IPS-11a (cell line): ENCODE measurements around the gene BTBD19.
"Not testable (repeated sequence)": the region's sequence is repeated elsewhere in the genome, so short reads cannot be mapped to it uniquely, and the experiment has no call there.

Source experiments
- H3K4me3 ChIP-seq: one replicate; pipeline ENCODE4 v1.5.1; 2013; ENCODE audit warnings: low read depth, low read length, control low read depth

The BTBD19 gene

DNA sequence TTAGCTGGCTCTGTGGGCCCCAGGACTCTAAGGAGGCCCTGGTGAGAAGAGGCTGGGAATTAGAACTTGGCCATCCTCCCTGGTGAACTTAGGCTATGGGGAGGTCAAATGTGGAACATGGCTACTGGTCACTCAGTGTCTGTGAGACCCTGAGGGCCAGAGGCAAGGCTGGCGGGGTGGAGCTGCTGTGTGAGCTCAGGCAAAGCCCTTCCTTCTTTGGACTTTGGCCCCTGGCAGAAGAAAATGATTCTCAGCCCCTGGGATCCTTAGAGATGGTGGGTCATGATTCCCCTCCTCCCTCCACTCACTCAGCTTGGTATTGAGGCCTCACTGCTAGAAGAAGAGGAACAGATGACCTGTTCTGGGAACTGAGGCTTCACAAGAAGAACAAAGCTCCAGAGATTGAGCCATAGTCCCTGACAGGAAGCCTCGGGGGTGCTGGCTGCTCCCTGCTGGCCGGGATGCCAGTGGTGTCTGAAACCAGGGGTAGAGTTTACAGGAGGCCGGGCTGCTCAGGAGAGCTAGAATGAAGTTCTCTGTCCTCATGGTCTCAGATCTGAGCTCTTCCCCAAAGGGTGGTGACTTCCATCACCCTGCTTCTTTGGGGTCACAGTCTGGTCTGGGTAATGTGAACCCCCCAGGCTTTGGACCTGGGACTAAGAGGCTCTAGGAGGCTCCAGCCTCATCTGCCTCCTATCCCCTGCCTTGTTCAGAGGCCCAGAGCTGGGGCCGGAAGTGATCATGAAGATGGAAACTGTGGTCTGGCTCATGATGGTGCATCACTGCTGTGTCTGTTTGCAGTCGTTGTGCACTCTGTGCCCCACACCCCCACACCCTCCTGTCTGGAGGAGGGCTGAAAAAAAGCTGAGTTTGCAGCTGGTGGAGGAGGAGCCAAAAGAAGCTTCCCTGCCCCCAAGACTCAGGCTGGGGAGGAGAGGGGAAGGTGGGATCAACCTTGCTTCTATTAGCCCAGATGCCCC is 905 bp downstream of the BTBD19 start:
- H3K4me3 ChIP-seq, result no peak overlapping the region

DNA sequence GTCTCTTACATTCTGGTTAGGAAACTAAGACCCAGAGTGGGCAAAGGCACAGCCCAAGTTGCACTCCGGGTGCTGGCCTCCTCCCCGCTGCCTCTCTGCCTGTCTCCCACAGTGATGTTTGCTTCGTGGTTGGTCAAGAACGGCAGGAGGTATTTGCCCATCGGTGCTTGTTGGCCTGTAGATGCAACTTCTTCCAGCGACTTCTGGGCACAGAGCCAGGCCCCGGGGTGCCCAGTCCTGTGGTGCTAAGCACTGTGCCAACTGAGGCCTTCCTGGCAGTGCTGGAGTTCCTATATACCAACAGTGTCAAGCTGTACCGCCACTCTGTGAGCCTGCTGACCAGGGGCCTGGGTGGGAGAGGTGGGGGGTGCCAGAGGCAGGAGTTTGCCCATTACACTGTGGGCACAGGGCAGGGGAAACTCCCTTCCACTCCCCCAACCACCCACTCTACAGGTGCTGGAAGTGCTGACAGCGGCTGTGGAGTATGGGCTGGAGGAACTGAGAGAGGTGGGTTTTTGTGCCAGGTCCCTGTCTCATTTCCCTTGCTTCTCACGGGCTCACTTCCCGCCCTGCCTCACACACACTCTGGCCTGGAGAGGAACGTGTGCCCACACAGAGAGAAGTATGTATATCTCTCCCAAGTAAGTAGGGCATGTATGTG is 1.9 kb downstream of the BTBD19 start:
- H3K4me3 ChIP-seq, result no peak overlapping the region

DNA sequence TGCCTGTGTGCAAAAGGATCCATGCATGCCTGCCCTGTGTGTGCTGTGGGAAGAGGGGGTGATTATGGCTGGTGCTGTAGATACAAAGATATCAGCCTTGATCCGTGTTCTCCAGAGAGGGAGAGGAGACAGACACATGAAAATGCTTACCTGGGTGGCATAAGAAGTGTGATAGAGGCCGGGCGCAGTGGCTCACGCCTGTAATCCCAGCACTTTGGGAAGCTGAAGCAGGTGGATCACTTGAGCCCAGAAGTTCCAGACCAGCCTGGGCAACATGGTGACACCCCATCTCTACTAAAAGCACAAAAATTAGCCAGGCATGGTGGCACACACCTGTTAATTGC is 2.4 kb downstream of the BTBD19 start:
- H3K4me3 ChIP-seq, result not testable (repeated sequence)

DNA sequence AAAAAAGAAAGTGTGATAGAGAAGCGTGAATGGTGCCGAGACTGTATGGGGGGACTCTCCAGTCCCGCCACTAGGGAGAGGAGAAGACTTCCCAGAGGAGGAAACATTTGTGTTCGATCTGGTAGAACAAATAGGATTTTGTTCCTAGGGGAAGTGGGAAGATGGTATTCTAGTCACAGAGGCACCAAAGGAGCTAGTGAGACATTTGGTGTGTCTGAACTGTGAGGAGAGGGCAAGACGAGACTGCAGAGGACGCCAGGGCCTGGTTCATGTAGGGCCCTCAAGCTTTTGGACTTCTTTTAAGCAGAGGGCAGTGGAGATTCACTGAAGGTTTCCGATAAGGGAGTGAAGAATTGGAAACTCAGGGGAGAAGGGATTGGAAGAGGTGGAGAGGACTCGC is 2.9 kb downstream of the BTBD19 start:
- H3K4me3 ChIP-seq, result no peak overlapping the region

DNA sequence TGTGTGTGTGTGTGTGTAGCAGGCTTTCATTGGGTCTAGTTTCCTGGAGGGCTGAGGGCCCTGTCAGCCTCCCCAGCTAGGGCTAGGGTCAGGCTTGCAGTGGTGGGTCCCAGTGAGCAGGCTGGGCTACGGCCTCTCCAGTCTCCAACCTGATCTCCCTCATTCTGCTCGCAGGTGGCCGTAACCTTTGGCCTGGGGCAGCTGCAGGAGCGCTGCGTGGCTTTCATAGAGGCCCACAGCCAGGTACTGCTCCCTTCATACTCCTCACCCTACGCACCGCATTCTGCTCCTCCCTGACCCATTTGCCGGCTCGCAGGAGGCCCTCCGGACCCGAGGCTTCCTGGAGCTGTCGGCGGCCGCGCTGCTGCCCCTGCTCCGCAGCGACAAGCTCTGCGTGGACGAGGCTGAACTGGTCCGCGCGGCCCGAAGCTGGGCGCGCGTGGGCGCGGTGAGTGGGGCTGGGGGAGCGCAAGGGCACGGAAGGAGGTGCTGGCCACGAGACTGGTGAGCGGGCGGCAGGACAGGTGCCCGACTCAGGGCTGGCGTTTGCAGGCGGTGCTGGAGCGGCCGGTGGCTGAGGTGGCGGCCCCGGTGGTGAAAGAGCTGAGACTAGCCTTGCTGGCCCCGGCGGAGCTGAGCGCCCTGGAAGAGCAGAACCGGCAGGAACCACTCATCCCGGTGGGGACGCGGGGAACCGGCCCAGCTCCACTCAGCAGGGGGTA is 4.7 kb downstream of the BTBD19 start:
- no peak overlapping the region for H3K4me3 ChIP-seq

DNA sequence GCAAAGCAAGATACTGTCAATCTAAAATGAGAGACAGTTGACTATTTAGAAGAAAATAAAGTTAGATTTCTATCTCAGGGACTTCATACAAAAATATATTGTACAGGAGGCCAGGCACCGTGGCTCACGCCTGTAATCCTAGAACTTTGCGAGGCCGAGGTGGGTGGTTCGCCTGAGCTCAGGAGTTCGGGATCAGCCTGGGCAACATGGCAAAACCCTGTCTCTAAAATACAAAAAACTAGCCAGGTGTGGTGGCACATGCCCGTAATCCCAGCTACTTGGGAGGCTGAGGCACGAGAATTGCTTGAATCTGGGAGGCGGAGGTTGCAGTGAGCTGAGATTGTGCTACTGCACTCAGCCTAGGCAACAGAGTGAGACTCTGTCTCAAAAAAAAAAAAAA is 7.6 kb downstream of the BTBD19 start:
- not testable (repeated sequence) for H3K4me3 ChIP-seq

DNA sequence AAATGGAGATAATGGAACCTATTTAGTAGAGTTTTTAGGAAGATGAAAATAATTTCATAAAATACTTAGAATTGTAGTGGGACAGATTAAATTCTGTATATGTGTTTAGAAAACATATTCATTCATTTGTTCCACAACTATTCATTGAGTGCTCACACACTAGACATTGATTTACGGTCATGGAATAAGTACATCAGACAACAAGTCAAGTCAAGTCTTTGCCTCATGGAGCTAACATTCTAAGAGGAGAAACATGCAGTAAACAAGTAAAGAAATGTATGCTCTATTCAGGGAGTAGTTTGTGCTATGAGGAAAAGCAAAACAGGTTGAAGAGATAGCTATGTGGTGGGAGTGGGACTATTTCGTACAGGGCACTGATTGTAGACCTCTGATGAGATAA is 9.0 kb downstream of the BTBD19 start:
- H3K4me3 ChIP-seq, result no peak overlapping the region

DNA sequence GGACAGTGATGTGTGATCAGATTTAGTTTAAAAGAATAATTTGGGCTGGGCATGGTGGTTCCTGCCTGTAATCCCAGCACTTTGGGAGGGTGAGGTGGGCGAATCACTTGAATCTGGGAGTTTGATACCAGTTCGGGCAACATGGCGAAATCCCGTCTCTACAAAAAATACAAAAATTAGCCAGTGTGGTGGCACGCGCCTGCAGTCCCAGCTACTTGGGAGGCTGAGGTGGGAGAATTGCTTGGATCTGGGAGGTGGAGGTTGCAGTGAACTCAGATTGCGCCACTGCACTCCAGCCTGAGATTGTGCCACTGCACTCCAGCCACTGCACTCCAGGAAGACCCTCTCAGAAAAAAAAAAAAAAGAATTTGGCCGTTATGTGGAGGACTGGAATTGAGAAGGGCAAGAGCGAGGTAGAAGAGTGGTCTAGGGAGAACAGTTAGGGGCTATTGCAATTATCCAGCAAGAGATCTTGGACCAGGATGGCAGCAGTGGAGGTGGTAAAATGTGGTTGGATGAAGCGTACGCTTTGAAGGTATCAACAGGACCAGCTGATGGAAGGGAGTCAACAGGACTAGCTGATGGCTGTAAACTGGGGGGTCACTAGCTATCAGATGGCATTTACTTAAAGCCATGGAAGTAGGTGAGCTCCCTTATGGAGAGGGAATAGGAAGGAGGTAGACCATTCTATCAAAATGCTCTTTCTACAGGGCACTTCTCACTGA is 9.6 kb downstream of the BTBD19 start:
- no peak overlapping the region for H3K4me3 ChIP-seq

DNA sequence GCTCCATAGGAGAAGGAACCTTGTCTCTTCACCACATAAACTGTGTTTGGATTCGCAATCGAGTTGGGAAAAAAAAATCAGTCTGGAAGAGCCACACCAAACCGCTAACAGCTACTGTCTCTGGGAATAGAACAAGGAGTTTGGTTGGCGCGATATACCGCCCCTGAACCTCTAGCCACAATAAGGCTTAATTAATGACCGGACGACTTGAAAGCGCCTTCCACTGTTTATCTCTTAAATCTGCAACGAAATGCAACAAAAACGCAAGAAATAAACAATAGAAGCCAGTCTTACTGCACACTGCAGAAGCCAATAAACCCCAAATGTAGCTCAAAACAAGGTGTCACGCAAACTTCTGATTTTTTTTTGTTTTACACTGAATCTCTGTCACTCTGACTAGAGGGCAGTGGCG is 10.9 kb downstream of the BTBD19 start:
- H3K4me3 ChIP-seq, result no peak overlapping the region

DNA sequence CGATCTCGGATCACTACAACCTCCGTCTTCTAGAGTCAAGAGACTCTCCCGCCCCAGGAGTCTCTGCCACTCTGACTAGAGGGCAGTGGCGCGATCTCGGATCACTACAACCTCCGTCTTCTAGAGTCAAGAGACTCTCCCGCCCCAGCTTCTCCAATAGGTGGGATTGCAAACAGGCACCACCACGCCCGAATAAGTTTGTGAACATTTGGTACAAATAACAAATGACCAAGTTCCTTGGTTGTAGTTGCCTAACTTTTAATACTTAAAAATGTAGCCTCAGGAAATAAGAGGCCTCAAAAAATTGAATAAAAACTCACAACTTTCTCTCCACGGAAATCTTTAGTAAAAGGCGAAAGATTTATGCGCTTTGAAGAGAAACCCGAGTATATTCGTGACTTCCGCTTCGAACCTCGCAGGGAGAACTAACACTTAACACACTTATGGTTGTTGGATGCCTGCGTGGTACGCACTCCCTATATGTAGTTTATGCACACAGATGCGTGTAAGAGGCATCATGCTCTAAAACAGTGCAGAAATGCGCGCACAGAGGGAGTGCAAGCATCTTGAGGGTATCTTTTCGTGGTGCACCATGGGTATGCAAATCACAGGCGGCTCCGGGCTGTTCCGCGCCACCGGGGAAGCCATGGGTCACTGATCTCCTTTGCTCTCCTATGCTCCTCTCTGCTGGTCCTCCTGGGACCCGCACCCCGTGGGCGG is 11.4 kb downstream of the BTBD19 start:
- peak overlapping the region; percentile 33 for H3K4me3 ChIP-seq

DNA sequence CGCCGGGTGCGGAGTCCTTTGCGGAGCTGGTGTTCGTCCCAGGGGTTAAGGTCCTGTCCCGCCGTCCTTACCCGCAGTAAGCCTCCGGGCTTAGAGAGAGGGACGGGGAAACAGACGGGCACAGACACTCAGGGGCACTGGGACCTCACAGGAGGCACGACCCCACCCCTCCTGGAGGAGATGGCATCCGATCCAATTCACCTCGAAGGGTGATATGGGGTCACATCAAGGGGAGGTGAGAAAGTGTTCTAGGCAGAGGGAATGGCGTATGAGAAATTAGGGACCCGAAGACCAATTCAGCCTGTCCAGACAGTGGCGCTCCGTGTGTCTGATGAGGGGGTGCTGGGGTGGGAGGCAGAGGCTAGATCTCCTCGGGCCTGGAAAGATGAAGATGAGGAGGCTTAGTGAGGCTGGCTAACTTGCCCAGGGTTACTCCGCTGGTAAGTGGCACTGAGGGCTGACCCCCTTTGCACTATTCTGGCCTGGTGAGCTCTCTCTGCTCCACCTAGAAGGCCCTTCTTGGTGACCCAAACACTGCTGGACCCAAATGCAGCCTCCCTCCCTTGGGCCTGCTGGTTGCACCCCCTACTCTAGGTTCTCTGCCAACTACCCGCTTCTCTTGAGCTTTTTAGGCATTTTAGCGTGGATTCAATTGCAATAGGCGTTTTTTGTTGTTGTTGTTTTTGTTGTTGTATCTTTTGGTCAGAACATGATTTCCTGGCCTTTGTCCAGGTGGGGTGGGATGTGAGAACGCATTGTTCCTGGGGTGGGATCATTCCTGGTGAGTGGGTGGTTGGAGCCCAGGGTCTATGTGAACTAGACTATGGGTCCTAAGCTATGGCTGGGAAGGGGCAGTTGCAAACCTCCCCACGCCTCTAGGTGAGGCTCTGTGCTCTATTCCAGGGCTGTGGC is 12.3 kb downstream of the BTBD19 start:
- H3K4me3 ChIP-seq, result peak overlapping the region; percentile 33

DNA sequence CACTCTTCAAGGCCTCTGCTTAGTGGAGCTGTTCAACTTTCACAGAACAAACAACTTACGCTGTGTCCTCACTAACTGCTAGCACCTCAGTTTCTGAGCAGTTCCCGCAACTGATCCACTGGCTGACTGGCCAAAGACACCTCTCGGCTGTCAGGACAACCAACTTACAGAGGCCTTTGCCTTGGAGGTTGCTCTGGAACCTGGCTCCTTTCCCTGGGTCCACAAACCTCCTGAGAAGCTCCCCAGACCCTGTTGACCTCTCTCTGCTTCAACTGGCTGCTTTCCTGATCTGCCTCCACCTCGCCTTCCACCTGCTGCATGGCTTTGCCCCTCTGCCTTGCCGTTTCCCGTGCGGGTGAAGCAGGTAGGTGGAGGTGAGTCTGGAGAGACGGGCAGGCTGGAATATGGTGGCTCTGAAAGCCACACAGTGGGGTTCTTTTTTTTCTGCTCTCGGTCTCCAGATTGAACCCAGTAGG is 13.0 kb downstream of the BTBD19 start:
- H3K4me3 ChIP-seq, result no peak overlapping the region

DNA sequence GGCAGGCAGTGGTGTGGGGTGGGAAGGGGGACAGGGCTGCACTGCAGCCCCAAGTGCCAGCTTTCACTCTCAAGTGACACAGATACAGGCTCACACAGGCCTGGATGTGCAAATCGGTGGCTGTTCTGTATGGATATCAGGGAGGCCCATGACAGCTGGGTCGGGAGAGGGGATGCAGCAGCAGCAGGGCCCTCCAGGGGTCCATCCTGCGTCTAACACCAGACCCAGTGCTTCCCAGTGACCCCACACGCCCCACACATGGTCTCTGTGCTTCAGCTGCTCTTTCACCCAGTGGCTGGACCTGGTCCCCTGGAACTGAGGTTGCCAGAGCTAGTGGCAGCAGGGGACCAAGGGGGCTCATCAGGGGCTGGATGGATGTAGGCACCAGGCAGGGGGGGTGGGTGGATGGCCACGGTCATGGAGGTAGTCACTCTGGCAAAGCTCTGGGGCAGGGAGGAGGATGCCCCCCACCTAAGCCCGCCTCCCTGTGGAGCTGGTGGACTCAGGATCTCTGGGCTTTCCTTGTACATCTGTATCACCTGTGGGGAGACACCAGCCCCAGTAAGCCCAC is 13.9 kb downstream of the BTBD19 start:
- no peak overlapping the region for H3K4me3 ChIP-seq

DNA sequence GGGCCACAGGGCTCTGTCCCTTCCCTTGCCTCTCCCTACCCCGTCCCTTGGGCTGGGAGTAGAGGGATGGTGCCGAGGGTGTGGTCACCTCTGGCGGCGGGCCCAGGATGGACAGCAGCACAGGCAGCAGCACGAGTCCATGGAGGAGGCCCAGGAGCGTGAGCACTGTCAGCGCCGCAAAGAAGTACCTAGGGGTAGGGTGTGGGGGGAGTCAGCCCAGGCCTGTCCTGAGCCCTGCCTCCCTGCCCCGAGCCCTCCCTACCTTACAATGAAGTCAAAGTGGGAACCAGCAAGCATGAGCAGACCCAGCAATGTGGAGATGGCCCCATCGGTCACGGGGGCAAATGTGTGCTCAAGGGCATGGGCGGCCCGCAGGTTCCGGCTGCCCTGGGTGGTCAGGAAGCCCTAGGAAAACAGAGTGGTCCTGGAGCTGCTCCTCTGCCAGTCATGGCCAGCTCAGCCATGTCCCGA is 14.7 kb downstream of the BTBD19 start:
- H3K4me3 ChIP-seq, result no peak overlapping the region

DNA sequence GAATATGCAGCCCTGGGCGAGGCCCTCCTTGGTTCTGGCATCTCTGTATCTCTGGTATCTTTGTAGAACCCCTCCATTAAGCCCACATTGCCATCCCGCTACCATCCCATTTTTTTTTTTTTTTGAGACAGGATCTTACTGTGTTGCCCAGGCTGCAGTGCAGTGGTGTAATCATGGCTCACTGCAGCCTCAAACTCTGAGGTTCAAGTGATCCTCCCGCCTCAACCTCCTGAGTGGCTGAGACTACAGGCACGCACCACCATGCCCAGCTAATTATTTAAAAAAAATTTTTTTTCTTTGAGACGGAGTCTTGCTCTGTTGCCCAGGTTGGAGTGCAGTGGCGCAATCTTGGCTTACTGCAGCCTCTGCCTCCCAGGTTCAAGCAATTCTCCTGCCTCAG is 16.1 kb downstream of the BTBD19 start:
- not testable (repeated sequence) for H3K4me3 ChIP-seq

DNA sequence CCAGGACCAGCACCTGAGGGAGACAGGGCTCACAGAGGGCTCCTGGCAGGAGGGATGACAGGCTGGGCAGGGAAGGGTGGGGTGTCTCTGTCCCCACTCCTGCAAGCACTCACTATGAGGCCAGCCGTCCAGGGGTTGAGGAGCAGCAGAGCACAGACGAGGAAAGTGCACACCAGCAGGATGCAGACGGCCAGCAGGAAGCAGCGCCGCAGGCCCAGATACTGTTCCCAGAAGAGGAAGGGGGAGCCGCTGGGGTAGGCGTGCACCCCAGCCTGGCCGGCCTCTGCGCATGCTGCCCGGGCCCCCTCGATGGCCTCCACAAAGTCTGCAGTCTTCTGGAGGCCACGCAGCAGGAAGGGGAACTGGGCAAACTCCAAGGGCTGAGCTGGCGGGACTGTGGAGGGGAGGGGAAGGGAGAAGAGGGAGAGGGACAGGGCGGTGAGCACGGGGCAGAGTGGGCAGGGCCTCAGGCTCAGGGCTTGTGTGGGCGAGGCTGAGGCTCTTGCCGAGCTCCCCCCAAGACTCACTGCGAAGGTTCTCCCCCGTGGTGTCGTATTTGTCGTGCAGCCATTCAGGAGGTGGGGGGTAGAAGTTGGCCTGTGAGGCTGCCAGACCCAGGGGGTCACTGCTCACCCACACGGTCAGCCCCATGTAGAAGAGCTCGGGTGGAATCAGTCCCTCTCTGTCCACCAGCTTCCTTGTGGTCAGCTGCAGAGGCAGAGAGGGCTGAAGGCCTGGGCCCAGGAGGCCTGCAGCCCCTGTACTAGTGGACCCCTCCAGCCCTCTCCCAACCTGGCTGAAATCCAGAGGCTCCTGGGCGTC is 18.3 kb downstream of the BTBD19 start:
- H3K4me3 ChIP-seq, result no peak overlapping the region

DNA sequence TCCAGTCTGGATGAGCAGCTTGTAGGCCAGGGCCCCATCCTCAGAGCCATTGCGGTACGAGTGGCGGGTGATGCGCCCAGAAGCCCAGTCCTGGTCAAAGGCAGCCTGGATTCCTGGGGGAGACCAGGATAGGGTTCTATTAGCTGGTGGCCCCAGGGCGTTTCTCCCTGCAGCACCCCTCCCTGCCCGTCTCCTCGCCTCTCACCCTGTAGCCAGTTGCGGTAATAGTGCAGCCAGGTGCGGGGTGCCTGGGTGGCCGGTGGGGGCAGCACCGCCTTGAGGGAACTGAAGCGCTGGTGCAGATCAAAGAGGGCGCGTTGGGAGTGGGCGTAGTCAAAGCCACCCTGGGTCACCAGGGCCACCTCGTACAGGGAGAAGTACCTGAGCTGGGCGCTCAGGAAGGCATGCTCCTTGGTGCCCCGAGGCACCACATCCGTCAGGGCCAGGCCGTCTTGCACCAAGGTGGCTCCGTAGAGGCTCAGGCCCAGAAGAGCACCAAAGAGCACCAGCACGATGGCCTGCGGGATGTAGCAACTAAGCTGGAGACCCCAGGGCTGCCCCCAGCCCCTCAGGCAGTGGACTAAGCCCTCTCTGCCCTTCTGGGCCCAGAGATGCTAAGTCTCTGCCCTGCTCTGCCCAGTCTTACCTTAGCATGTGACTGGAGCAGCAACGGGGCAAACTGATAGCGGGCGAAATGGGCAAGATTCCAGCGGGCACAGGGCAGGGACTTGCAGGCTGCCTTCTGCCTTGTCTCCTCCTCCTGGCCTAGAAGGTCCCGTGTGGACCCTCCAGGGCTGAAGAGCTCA is 19.1 kb downstream of the BTBD19 start:
- no peak overlapping the region for H3K4me3 ChIP-seq
